Panc1 (cell line): ENCODE measurements around the gene RPS28. TPM values are rescaled to one million over a fixed set of nuclear protein-coding genes. Genes with fewer than 3 reads are reported as not detected.
"Not testable (repeated sequence)": the region's sequence is repeated elsewhere in the genome, so short reads cannot be mapped to it uniquely, and the experiment has no call there.

Experiments
- ATAC-seq: fragments of 200-7000 bp; cut with Tn5 transposase; 2 replicates; pipeline ENCODE4 v1.9.1; 2020; ENCODE audit warnings: mild to moderate bottlenecking, moderate library complexity
- BruUV-seq: library from RNA; stranded (reverse); fragments of 400-500 nt; replicated peaks from 2 replicates; lab custom pipeline; 2021; lab: Mats Ljungman, UMichigan
- CTCF ChIA-PET: fragments of 300-600 bp; sonication (Branson Sonifier 250); formaldehyde crosslinking; loops from one replicate; lab custom pipeline; 2022; ENCODE audit warnings: antibody characterized with exemption; lab: Charles Lee
- POLR2A ChIA-PET: fragments of 300-600 bp; sonication (Branson Sonifier 250); formaldehyde crosslinking; loops from one replicate; lab custom pipeline; 2022; ENCODE audit warnings: antibody characterized with exemption; lab: Charles Lee
- DNase-seq: peaks from one replicate; pipeline ENCODE4 v3.0.0-alpha.2; 2010; ENCODE audit warnings: low read depth, low spot score
- H3K27ac ChIP-seq: 2 replicates; pipeline ENCODE4 v1.5.1; 2011; ENCODE audit warnings: mild to moderate bottlenecking, low read length, inconsistent platforms
- H3K27me3 ChIP-seq: fragments of 200-500 bp; sonication (Bioruptor generic); 2 replicates; pipeline ENCODE4 v1.6.0; 2014; ENCODE audit warnings: low read length, inconsistent platforms; ENCODE audit not compliant: control insufficient read depth, insufficient read depth
- H3K36me3 ChIP-seq: fragments of 200-500 bp; sonication (Bioruptor generic); 2 replicates; pipeline ENCODE4 v1.5.1; 2014; ENCODE audit warnings: inconsistent platforms, mild to moderate bottlenecking, low read length, moderate library complexity; ENCODE audit not compliant: control insufficient read depth, insufficient read depth
- H3K4me1 ChIP-seq: 2 replicates; pipeline ENCODE4 v1.5.1; 2011; ENCODE audit warnings: inconsistent platforms, mild to moderate bottlenecking, low read length, moderate library complexity; ENCODE audit not compliant: control insufficient read depth, insufficient read depth
- H3K4me3 ChIP-seq, 2 experiments: 2 replicates each; pipeline ENCODE4 v1.5.1; 2011 to 2012; ENCODE audit warnings: low read depth in 2 of 2, low read length in 2 of 2, mild to moderate bottlenecking in 2 of 2, inconsistent platforms in 1 of 2, moderate library complexity in 1 of 2
- H3K9me3 ChIP-seq: fragments of 200-500 bp; sonication (Bioruptor generic); 2 replicates; pipeline ENCODE4 v1.5.1; 2014; ENCODE audit warnings: low read depth, mild to moderate bottlenecking, inconsistent platforms, low read length, moderate library complexity; ENCODE audit not compliant: control insufficient read depth, insufficient read depth
- POLR2AphosphoS5 ChIP-seq: IDR thresholded peaks from 2 replicates; pipeline ENCODE4 v1.6.1; 2012; ENCODE audit warnings: mild to moderate bottlenecking, low read depth, low read length, moderate library complexity
- SIN3A ChIP-seq: IDR thresholded peaks from 2 replicates; pipeline ENCODE4 v1.6.1; 2012; ENCODE audit warnings: low read depth, mild to moderate bottlenecking, low read length, moderate library complexity, borderline replicate concordance; ENCODE audit not compliant: insufficient read depth
- TCF7L2 ChIP-seq: IDR thresholded peaks from 2 replicates; pipeline ENCODE4 v1.6.1; 2011; ENCODE audit warnings: mild to moderate bottlenecking, low read depth, low read length, inconsistent platforms
- in situ Hi-C: cut with HindIII; loops from 2 replicates; pipeline ENCODE4 v1.10.0; 2016; ENCODE audit warnings: low sequenced_read_pairs, low pct_unique_long_range_greater_than_20kb
- intact Hi-C: fragments of 100-400 bp; cut with micrococcal nuclease; formaldehyde crosslinking; loops from one replicate; pipeline ENCODE4 v1.10.0; 2022; ENCODE audit not compliant: unreplicated experiment
- total RNA-seq: library from RNA; stranded (reverse); gene quantifications from one replicate; pipeline ENCODE4 v1.2.1, GENCODE V29; 2021; ENCODE audit not compliant: unreplicated experiment
- TF ChIP-seq, protein P1 (sequence below): fragments of 450-650 bp; IDR thresholded peaks from 2 replicates; pipeline ENCODE4 v1.5.1; 2017; ENCODE audit warnings: mild to moderate bottlenecking
- TF ChIP-seq, protein P2 (sequence below), 2 experiments: IDR thresholded peaks; 2 replicates each; pipeline ENCODE4 v1.6.1; 2011 to 2012; ENCODE audit warnings: low read depth in 2 of 2, control low read depth in 1 of 2, low read length in 1 of 2, mild to moderate bottlenecking in 1 of 2, moderate library complexity in 1 of 2; ENCODE audit not compliant: insufficient read depth in 1 of 2

The RPS28 gene
- total RNA-seq, 1 experiment from 2014 or later, result 1,096 TPM

DNA sequence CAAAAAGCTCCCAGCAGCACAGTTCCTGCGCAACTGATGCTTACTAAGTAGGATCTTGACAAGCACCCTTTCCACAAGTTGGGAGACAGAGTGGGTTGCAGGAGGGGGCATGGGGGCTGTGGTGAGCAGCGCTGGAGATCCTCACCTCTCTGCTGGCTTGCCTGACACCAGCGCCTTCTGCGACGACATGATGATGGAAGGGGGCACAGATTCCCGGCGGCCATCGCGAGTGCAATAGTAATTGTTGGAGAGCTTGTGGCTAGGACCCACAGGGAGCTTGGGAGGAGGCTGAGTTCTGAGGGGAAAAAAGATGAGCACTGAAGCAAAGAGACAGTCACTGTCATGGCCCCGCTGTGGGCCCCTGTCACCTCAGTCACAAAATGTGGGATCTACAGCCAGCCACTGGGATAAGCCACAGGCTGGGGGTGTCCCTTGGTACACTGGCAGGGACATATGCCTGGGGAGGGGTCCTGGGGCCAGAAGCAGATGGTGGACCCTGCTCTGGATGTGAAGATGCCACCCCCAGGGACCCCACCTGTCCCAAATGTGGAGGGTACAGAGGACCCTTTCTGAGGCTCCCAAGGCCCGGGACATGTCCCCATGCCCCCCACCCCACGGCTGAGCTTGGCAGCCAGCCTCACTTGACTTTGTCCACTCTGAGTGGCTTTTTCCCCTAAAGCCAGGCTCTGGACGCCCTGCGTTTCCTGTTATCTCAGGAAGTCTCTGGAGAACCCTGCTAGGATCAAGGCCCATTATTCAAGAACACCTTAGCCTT lies 4.8 kb upstream of the RPS28 start:
- in situ Hi-C loops, result no loop called here
- Histone ChIP-seq H3K4me1 (peaks cover 3% of the 10 kb centered on the region; the same call in 1 of the 2 replicates), H3K27ac (no peak overlapping the region), H3K36me3 (peaks cover 6% of the 10 kb centered on the region; the same call in 1 of the 2 replicates), H3K4me3 (no peak overlapping the region), H3K27me3 (no peaks in the 10 kb centered on the region), H3K9me3 (no peaks in the 10 kb centered on the region)
- ChIA-PET CTCF (no interaction called here), POLR2A (no interaction called here)
- DNase-seq (no peak), ATAC-seq (no peak)
- intact Hi-C loops, result no loop called here
- TF ChIP-seq, protein P1, sequence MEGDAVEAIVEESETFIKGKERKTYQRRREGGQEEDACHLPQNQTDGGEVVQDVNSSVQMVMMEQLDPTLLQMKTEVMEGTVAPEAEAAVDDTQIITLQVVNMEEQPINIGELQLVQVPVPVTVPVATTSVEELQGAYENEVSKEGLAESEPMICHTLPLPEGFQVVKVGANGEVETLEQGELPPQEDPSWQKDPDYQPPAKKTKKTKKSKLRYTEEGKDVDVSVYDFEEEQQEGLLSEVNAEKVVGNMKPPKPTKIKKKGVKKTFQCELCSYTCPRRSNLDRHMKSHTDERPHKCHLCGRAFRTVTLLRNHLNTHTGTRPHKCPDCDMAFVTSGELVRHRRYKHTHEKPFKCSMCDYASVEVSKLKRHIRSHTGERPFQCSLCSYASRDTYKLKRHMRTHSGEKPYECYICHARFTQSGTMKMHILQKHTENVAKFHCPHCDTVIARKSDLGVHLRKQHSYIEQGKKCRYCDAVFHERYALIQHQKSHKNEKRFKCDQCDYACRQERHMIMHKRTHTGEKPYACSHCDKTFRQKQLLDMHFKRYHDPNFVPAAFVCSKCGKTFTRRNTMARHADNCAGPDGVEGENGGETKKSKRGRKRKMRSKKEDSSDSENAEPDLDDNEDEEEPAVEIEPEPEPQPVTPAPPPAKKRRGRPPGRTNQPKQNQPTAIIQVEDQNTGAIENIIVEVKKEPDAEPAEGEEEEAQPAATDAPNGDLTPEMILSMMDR, result no peak
- no peak for TF ChIP-seq TCF7L2
- TF ChIP-seq, protein P2, sequence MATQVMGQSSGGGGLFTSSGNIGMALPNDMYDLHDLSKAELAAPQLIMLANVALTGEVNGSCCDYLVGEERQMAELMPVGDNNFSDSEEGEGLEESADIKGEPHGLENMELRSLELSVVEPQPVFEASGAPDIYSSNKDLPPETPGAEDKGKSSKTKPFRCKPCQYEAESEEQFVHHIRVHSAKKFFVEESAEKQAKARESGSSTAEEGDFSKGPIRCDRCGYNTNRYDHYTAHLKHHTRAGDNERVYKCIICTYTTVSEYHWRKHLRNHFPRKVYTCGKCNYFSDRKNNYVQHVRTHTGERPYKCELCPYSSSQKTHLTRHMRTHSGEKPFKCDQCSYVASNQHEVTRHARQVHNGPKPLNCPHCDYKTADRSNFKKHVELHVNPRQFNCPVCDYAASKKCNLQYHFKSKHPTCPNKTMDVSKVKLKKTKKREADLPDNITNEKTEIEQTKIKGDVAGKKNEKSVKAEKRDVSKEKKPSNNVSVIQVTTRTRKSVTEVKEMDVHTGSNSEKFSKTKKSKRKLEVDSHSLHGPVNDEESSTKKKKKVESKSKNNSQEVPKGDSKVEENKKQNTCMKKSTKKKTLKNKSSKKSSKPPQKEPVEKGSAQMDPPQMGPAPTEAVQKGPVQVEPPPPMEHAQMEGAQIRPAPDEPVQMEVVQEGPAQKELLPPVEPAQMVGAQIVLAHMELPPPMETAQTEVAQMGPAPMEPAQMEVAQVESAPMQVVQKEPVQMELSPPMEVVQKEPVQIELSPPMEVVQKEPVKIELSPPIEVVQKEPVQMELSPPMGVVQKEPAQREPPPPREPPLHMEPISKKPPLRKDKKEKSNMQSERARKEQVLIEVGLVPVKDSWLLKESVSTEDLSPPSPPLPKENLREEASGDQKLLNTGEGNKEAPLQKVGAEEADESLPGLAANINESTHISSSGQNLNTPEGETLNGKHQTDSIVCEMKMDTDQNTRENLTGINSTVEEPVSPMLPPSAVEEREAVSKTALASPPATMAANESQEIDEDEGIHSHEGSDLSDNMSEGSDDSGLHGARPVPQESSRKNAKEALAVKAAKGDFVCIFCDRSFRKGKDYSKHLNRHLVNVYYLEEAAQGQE (IDR thresholded peaks at IDR 0.05; ENCODE audit: insufficient read depth in 1 of 2, low read depth in 2 of 2, low read length in 1 of 2), result no peak
- no peak for TF ChIP-seq POLR2AphosphoS5
- TF ChIP-seq SIN3A, result no peak
- no TSS peak for BruUV-seq

DNA sequence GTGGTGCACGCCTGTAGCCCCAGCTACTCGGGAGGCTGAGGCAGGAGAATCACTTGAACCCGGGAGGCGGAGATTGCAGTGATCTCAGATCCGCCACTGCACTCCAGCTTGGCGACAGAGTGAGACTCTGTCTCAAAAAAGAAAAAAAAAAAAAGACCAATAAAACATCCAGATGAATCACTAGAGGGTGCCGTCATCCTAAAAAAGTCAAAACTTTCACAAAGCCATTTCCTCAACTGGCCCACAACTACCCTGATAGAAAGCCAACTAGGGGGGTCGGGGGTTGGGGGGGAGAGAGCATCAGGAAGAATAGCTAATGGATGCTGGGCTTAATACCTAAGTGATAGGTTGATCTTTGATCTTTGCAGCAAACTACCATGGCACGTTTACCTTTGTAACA lies 2.5 kb upstream of the RPS28 start:
- ATAC-seq, DNase-seq, BruUV-seq, H3K36me3 ChIP-seq, intact Hi-C loops, in situ Hi-C loops, H3K27ac ChIP-seq, H3K4me3 ChIP-seq, H3K27me3 ChIP-seq, H3K9me3 ChIP-seq: not testable (repeated sequence)
- CTCF ChIA-PET, result interaction anchor here (0.6 kb wide), 1 partner anchor 146 kb away, joined by 5 read pairs; no protein-coding TSS in a partner anchor
- POLR2A ChIA-PET, result interaction anchor here (0.6 kb wide), 1 partner anchor 1588 kb away, joined by 3 read pairs; no protein-coding TSS in a partner anchor
- peaks cover 14% of the 10 kb centered on the region for H3K4me1 ChIP-seq
